Activated T-helper 2 cell treated with anti-CD3 and anti-CD28 coated beads, Interferon-gamma antibody, Interleukin-2, Interleukin-4, amounts not matched to agents 10 μg/mL and 5 μg/mL and 100 μg/mL, durations not matched to agents 14 hours and 24 hours and 36 hours (primary cell): Measurements from ENCODE around the gene TAC4. TPM values are rescaled to one million over a fixed set of nuclear protein-coding genes. Genes with fewer than 3 reads are reported as not detected.
A peak's percentile ranks its signal among the peaks of the same experiment; 100 is the strongest.

Source experiments
- DNase-seq: peaks from one replicate; pipeline ENCODE4 v3.0.0; 2021; ENCODE audit warnings: low spot score
- H3K27ac Mint-ChIP-seq: one replicate; pipeline ENCODE4 v1.8.0; 2021; ENCODE audit warnings: mixed read lengths
- H3K27me3 Mint-ChIP-seq: one replicate; pipeline ENCODE4 v1.8.0; 2021; ENCODE audit warnings: low read depth, mixed read lengths
- H3K36me3 Mint-ChIP-seq: one replicate; pipeline ENCODE4 v1.8.0; 2021; ENCODE audit warnings: low read depth, mixed read lengths
- H3K4me1 Mint-ChIP-seq: one replicate; pipeline ENCODE4 v1.8.0; 2021; ENCODE audit warnings: low read depth, mixed read lengths
- H3K4me3 Mint-ChIP-seq: one replicate; pipeline ENCODE4 v1.8.0; 2021; ENCODE audit warnings: low read depth, mild to moderate bottlenecking, moderate library complexity, mixed read lengths
- H3K9me3 Mint-ChIP-seq: one replicate; pipeline ENCODE4 v1.8.0; 2021; ENCODE audit warnings: mixed read lengths
- intact Hi-C: fragments of 100-400 bp; cut with micrococcal nuclease; formaldehyde crosslinking; loops from one replicate; pipeline ENCODE4 v1.15.1; 2023
- total RNA-seq: library from RNA; stranded (reverse); gene quantifications from 2 replicates; pipeline ENCODE4 v1.2.3, GENCODE V29; 2022

Gene TAC4
- total RNA-seq, 1 donor from 2014 or later = not detected

- H3K4me3 Mint-ChIP-seq = no peak overlapping the region
- no peak overlapping the region for H3K27ac Mint-ChIP-seq
- intact Hi-C loops = no loop called here
- DNase-seq = no peak
- peaks cover 5% of the 10 kb centered on the region for H3K4me1 Mint-ChIP-seq
- H3K9me3 Mint-ChIP-seq = no peaks in the 10 kb centered on the region
- H3K27me3 Mint-ChIP-seq = peaks cover 33% of the 10 kb centered on the region
- H3K36me3 Mint-ChIP-seq = no peaks in the 10 kb centered on the region
Observed at GRCh38 chr17:49882434-49882833, 34.6 kb upstream of the TAC4 start.

GRCh38 chr17:49881054-49881402 lies 33.2 kb upstream of the TAC4 start:
- intact Hi-C loops = no loop called here
- Mint-ChIP-seq H3K36me3 (no peaks in the 10 kb centered on the region), H3K9me3 (no peaks in the 10 kb centered on the region), H3K4me3 (no peak overlapping the region), H3K4me1 (peaks cover 5% of the 10 kb centered on the region), H3K27ac (no peak overlapping the region), H3K27me3 (peaks cover 31% of the 10 kb centered on the region)
- DNase-seq = no peak

GRCh38 chr17:49880291-49881053 lies 32.6 kb upstream of the TAC4 start:
- DNase-seq = peak; percentile 63
- peaks cover 31% of the 10 kb centered on the region for H3K27me3 Mint-ChIP-seq
- peak overlapping the region; percentile 8 for H3K4me3 Mint-ChIP-seq
- H3K9me3 Mint-ChIP-seq = no peaks in the 10 kb centered on the region
- H3K4me1 Mint-ChIP-seq = peaks cover 5% of the 10 kb centered on the region
- intact Hi-C loops = loop anchor here (1.0 kb wide), 1 partner anchor 118 kb away; no protein-coding TSS in a partner anchor
- no peaks in the 10 kb centered on the region for H3K36me3 Mint-ChIP-seq
- no peak overlapping the region for H3K27ac Mint-ChIP-seq

- H3K27ac Mint-ChIP-seq = no peak overlapping the region
- H3K36me3 Mint-ChIP-seq = no peaks in the 10 kb centered on the region
- H3K9me3 Mint-ChIP-seq = no peaks in the 10 kb centered on the region
- intact Hi-C loops = no loop called here
- peaks cover 5% of the 10 kb centered on the region for H3K4me1 Mint-ChIP-seq
- no peak overlapping the region for H3K4me3 Mint-ChIP-seq
- no peak for DNase-seq
- peaks cover 32% of the 10 kb centered on the region for H3K27me3 Mint-ChIP-seq
Observed at GRCh38 chr17:49878931-49879904, 31.3 kb upstream of the TAC4 start.

- Mint-ChIP-seq H3K36me3 (no peaks in the 10 kb centered on the region), H3K4me1 (peaks cover 13% of the 10 kb centered on the region), H3K27me3 (peaks cover 12% of the 10 kb centered on the region), H3K9me3 (no peaks in the 10 kb centered on the region), H3K4me3 (no peak overlapping the region), H3K27ac (no peak overlapping the region)
- no peak for DNase-seq
- intact Hi-C loops = no loop called here
Observed at GRCh38 chr17:49875685-49876084, 27.8 kb upstream of the TAC4 start.

- Mint-ChIP-seq H3K4me1 (peaks cover 9% of the 10 kb centered on the region), H3K27me3 (peaks cover 8% of the 10 kb centered on the region), H3K36me3 (no peaks in the 10 kb centered on the region), H3K4me3 (no peak overlapping the region), H3K27ac (no peak overlapping the region), H3K9me3 (no peaks in the 10 kb centered on the region)
- DNase-seq = no peak
- intact Hi-C loops = no loop called here
Observed at GRCh38 chr17:49874911-49875310, 27.0 kb upstream of the TAC4 start.

GRCh38 chr17:49873926-49874325 lies 26.1 kb upstream of the TAC4 start:
- Mint-ChIP-seq H3K4me3 (no peak overlapping the region), H3K9me3 (no peaks in the 10 kb centered on the region), H3K27me3 (peaks cover 4% of the 10 kb centered on the region), H3K4me1 (peaks cover 9% of the 10 kb centered on the region), H3K27ac (no peak overlapping the region), H3K36me3 (no peaks in the 10 kb centered on the region)
- intact Hi-C loops = no loop called here
- DNase-seq = no peak

- H3K27ac Mint-ChIP-seq = no peak overlapping the region
- DNase-seq = no peak
Observed at GRCh38 chr17:49873466-49873865, 25.6 kb upstream of the TAC4 start.

GRCh38 chr17:49872754-49873377 lies 25.0 kb upstream of the TAC4 start:
- no peaks in the 10 kb centered on the region for H3K36me3 Mint-ChIP-seq
- intact Hi-C loops = no loop called here
- H3K27ac Mint-ChIP-seq = no peak overlapping the region
- H3K27me3 Mint-ChIP-seq = peaks cover 7% of the 10 kb centered on the region
- peaks cover 9% of the 10 kb centered on the region for H3K4me1 Mint-ChIP-seq
- no peak for DNase-seq
- H3K4me3 Mint-ChIP-seq = no peak overlapping the region
- no peaks in the 10 kb centered on the region for H3K9me3 Mint-ChIP-seq

More at GRCh38 chr17:49873466-49873865, 25.6 kb upstream of the TAC4 start:
- H3K27me3 Mint-ChIP-seq = peaks cover 9% of the 10 kb centered on the region
- H3K9me3 Mint-ChIP-seq = no peaks in the 10 kb centered on the region
- peaks cover 9% of the 10 kb centered on the region for H3K4me1 Mint-ChIP-seq
- H3K36me3 Mint-ChIP-seq = no peaks in the 10 kb centered on the region
- no peak overlapping the region for H3K4me3 Mint-ChIP-seq
- intact Hi-C loops = no loop called here

GRCh38 chr17:49871211-49871610 lies 23.3 kb upstream of the TAC4 start:
- no peak for DNase-seq
- H3K36me3 Mint-ChIP-seq = no peaks in the 10 kb centered on the region
- H3K9me3 Mint-ChIP-seq = no peaks in the 10 kb centered on the region
- H3K4me1 Mint-ChIP-seq = peaks cover 9% of the 10 kb centered on the region
- H3K27ac Mint-ChIP-seq = no peak overlapping the region
- peaks cover 7% of the 10 kb centered on the region for H3K27me3 Mint-ChIP-seq
- no peak overlapping the region for H3K4me3 Mint-ChIP-seq
- intact Hi-C loops = no loop called here

GRCh38 chr17:49870298-49870697 lies 22.4 kb upstream of the TAC4 start:
- Mint-ChIP-seq H3K36me3 (no peaks in the 10 kb centered on the region), H3K27me3 (peaks cover 8% of the 10 kb centered on the region), H3K4me3 (no peak overlapping the region), H3K4me1 (peaks cover 9% of the 10 kb centered on the region), H3K27ac (no peak overlapping the region), H3K9me3 (no peaks in the 10 kb centered on the region)
- DNase-seq = no peak
- intact Hi-C loops = no loop called here

- Mint-ChIP-seq H3K9me3 (no peaks in the 10 kb centered on the region), H3K36me3 (no peaks in the 10 kb centered on the region), H3K4me1 (peaks cover 9% of the 10 kb centered on the region), H3K4me3 (no peak overlapping the region), H3K27me3 (peaks cover 6% of the 10 kb centered on the region), H3K27ac (no peak overlapping the region)
- intact Hi-C loops = no loop called here
- DNase-seq = no peak
Observed at GRCh38 chr17:49869038-49869374, 21.1 kb upstream of the TAC4 start.
